ENCODE results near the gene OGDH. TPM values are rescaled to one million over a fixed set of nuclear protein-coding genes. Genes with fewer than 3 reads are reported as not detected.

OGDH gene
- total RNA-seq, 1 donor from 2014 or later: 80.0 TPM

DNA sequence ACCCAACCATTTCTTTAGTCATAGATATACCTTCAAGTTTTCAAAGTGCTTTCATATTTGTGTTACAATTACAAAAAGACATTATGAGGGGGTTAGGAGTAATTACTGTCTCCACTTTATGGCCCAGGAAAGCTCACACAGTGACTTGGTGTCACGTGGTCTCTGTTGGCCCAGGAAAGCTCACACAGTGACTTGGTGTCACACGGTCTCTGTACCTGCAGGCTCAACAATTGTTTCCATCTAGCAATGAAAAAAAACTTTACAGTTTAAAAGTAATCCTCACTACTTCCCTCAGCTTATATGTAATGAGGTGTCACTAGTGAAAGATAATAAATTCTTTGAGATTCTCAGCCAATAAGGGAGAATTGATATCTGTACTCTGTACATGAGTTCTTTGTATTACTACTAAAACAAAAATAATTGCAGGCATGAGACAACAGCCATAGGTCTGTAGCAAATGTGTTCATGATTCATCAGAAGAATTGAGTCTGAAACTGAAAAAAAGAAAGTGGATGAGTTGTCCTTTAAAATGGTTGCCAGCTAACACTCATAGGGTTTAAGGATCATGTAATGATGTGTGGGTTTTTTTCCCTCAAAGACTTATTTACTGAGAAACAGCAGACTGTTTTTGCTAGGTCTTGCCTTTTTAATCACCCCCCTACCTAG is 10.9 kb downstream of the OGDH start:
- Mint-ChIP-seq H3K36me3 (ENCODE audit: low read depth) (no peaks in the 10 kb centered on the region), H3K4me1 (ENCODE audit: low read depth) (peaks cover 48% of the 10 kb centered on the region), H3K27ac (ENCODE audit: unreplicated experiment) (peak overlapping the region; percentile 61), H3K4me3 (ENCODE audit: unreplicated experiment) (no peak overlapping the region), H3K27me3 (ENCODE audit: low read depth) (no peaks in the 10 kb centered on the region), H3K9me3 (ENCODE audit: low read depth) (no peaks in the 10 kb centered on the region)
- DNase-seq (ENCODE audit: low spot score): no peak
- TF ChIP-seq, protein P1, sequence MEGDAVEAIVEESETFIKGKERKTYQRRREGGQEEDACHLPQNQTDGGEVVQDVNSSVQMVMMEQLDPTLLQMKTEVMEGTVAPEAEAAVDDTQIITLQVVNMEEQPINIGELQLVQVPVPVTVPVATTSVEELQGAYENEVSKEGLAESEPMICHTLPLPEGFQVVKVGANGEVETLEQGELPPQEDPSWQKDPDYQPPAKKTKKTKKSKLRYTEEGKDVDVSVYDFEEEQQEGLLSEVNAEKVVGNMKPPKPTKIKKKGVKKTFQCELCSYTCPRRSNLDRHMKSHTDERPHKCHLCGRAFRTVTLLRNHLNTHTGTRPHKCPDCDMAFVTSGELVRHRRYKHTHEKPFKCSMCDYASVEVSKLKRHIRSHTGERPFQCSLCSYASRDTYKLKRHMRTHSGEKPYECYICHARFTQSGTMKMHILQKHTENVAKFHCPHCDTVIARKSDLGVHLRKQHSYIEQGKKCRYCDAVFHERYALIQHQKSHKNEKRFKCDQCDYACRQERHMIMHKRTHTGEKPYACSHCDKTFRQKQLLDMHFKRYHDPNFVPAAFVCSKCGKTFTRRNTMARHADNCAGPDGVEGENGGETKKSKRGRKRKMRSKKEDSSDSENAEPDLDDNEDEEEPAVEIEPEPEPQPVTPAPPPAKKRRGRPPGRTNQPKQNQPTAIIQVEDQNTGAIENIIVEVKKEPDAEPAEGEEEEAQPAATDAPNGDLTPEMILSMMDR (IDR thresholded peaks at IDR 0.05): no peak

DNA sequence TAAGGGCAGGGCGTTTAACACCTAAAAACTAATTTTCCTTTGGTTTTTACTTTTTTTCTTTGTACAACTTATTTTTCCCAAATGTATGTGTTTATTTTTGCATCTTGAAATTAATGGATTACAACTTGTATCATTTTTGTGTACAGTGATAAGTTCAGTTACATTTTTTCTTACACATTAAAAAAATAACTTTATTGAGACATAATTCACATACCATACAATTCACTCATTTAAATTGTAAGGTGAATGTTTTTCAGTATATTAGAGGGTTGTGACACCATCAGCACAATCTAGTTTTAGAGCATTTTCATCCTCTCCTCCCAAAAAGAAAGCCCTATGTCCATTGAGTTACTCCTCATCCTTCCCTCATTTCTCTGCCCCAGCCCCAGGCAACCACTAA is 11.6 kb downstream of the OGDH start:
- Mint-ChIP-seq H3K36me3 (ENCODE audit: low read depth) (no peaks in the 10 kb centered on the region), H3K27ac (ENCODE audit: unreplicated experiment) (peak overlapping the region; percentile 61), H3K9me3 (ENCODE audit: low read depth) (no peaks in the 10 kb centered on the region), H3K27me3 (ENCODE audit: low read depth) (no peaks in the 10 kb centered on the region), H3K4me3 (ENCODE audit: unreplicated experiment) (no peak overlapping the region), H3K4me1 (ENCODE audit: low read depth) (peaks cover 54% of the 10 kb centered on the region)
- DNase-seq (ENCODE audit: low spot score): no peak
- TF ChIP-seq, protein P1 (IDR thresholded peaks at IDR 0.05): no peak

DNA sequence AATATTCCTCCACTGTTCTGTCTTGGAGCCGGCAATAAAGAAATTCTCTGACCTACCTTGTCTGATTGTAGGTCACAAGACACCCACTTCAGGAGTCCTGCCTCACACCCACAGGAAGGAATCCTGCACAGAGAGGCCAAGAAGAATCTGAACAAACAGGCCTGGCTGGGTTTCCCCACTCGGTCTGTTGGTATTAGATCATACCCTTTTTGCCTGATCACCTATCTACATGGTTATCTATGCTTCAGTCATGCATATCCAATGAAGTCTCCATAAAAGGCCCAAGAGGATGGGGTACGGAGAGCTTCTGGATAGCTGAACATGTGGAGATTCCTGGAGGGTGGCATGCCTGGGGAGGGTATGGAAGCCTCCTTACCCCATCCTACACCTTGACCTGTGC is 12.3 kb downstream of the OGDH start:
- DNase-seq (ENCODE audit: low spot score): no peak
- Mint-ChIP-seq H3K27me3 (ENCODE audit: low read depth) (no peaks in the 10 kb centered on the region), H3K36me3 (ENCODE audit: low read depth) (no peaks in the 10 kb centered on the region), H3K4me1 (ENCODE audit: low read depth) (peaks cover 56% of the 10 kb centered on the region), H3K27ac (ENCODE audit: unreplicated experiment) (peak overlapping the region; percentile 59), H3K9me3 (ENCODE audit: low read depth) (no peaks in the 10 kb centered on the region), H3K4me3 (ENCODE audit: unreplicated experiment) (no peak overlapping the region)
- TF ChIP-seq, protein P1 (IDR thresholded peaks at IDR 0.05): no peak

DNA sequence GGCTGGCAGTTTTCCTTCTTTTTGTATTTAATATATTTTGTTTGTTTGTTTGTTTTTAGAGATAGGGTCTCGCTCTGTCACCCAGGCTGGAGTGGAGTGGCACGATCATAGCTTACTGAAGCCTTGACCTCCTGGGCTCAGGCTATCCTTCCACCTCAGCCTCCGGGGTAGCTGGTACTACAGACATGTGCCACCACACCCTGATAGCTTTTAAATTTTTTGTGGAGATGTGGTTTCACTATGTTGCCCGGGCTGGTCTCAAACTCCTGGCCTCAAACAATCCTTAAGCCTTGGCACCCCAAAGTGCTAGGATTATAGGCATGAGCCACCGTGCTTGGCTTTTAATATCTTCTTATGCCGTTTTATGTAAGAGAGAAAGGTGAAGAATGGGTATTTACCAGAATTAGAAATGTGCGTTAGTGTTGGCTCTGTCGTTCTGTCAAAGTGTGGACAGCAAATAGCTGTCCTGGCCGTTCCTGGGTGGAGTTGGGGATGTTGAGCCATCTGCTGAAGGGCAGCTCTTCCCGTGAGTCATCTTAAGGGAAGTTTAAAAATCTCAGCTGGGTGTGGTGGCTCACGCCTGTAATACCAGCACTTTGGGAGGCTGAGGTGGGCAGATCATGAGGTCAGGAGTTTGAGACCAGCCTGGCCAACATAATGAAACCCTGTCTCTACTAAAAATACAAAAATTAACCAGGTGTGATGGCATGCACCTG is 14.8 kb downstream of the OGDH start:
- Mint-ChIP-seq H3K27ac (ENCODE audit: unreplicated experiment) (peak overlapping the region; percentile 54), H3K9me3 (ENCODE audit: low read depth) (no peaks in the 10 kb centered on the region)

DNA sequence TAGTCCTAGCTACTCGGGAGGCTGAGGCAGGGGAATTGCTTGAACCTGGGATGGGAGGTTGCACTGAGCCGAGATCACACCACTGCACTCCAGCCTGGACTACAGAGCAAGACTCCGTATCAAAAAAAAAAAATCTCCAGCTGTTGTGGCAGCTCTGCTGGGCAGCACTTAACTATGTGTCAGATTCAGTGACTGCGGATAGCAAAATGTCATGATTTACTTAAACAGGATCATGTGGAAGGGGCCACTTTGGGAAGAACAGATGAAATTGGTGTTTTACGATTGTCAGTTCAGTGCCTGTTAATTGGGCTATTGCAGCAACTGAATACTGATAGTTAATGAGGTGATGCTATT is 15.3 kb downstream of the OGDH start:
- Mint-ChIP-seq H3K4me3 (ENCODE audit: unreplicated experiment) (no peak overlapping the region), H3K36me3 (ENCODE audit: low read depth) (no peaks in the 10 kb centered on the region), H3K4me1 (ENCODE audit: low read depth) (peaks cover 44% of the 10 kb centered on the region), H3K27me3 (ENCODE audit: low read depth) (no peaks in the 10 kb centered on the region), H3K9me3 (ENCODE audit: low read depth) (no peaks in the 10 kb centered on the region), H3K27ac (ENCODE audit: unreplicated experiment) (no peak overlapping the region)
- TF ChIP-seq, protein P1 (IDR thresholded peaks at IDR 0.05): no peak
- no peak for DNase-seq (ENCODE audit: low spot score)

More for the DNA sequence above, 14.8 kb downstream of the OGDH start:
- no peaks in the 10 kb centered on the region for H3K27me3 Mint-ChIP-seq (ENCODE audit: low read depth)
- no peak for DNase-seq (ENCODE audit: low spot score)
- H3K4me3 Mint-ChIP-seq (ENCODE audit: unreplicated experiment): no peak overlapping the region
- TF ChIP-seq, protein P1 (IDR thresholded peaks at IDR 0.05): no peak
- peaks cover 44% of the 10 kb centered on the region for H3K4me1 Mint-ChIP-seq (ENCODE audit: low read depth)
- H3K36me3 Mint-ChIP-seq (ENCODE audit: low read depth): no peaks in the 10 kb centered on the region

Measured in chondrocyte (in vitro differentiated cells).